OCI-LY1 (cell line): ENCODE results near the gene SPACA5.

ENCODE experiments used
- CTCF ChIP-seq: fragments of 200-600 bp; sonication (generic), shearing (Covaris generic); IDR thresholded peaks from 2 replicates; pipeline ENCODE4 v1.5.1; 2017; ENCODE audit warnings: mild to moderate bottlenecking, antibody characterized with exemption, low read length, moderate library complexity, mixed read lengths
- EZH2 ChIP-seq: fragments of 200-600 bp; sonication (generic), shearing (Covaris generic); IDR thresholded peaks from 2 replicates; pipeline ENCODE4 v1.8.0; 2017; ENCODE audit warnings: borderline replicate concordance, mixed run types, mild to moderate bottlenecking, antibody characterized with exemption, low read length, moderate library complexity, mixed read lengths

DNA sequence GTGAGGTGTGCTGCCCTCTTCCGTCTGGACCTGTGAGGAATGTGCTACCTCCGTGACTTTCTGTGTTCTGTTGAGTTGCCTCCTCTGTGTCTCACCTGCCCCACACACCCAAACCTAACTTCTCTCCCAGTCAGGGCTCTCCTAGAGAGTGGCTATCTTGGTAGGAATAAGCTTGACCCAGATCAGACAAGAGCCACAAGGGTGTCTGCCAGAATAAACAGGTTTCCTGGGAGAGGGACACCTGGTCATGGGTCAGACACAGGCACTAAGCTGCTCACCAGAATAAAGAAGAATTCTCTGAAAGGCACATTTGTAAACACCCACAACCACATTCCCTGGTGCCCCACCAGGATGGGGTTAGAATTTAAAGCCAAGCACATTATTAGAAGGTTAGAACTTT, 14.1 kb upstream of the SPACA5 start:
- TF ChIP-seq CTCF (no peak), EZH2 (no peak)
